Aorta (tissue), 5 donors: ENCODE results near the gene ZNF501. TPM values are rescaled to one million over a fixed set of nuclear protein-coding genes. Genes with fewer than 3 reads are reported as not detected.

Experiments used
- ATAC-seq: fragments of 200-7000 bp; cut with Tn5 transposase; one replicate; pipeline ENCODE4 v1.9.1; 2022; ENCODE audit warnings: moderate library complexity; ENCODE audit not compliant: low FRiP score
- DNase-seq, 2 donors: peaks; one replicate each; pipeline ENCODE4 v3.0.0-alpha.2; 2020
- H3K27ac ChIP-seq, 2 donors: one replicate each; pipeline ENCODE4 v1.5.1; 2013; ENCODE audit warnings: low read length in 2 of 2, mild to moderate bottlenecking in 2 of 2, moderate library complexity in 2 of 2, control low read depth in 1 of 2, inconsistent platforms in 1 of 2, low read depth in 1 of 2
- H3K27me3 ChIP-seq, 2 donors: one replicate each; pipeline ENCODE4 v1.6.1; 2013; ENCODE audit warnings: control low read depth in 1 of 2, low read length in 1 of 2, mild to moderate bottlenecking in 1 of 2, moderate library complexity in 1 of 2; ENCODE audit not compliant: insufficient read depth in 2 of 2, control insufficient read depth in 1 of 2
- H3K36me3 ChIP-seq, 2 donors: one replicate each; pipeline ENCODE4 v1.6.1; 2013; ENCODE audit warnings: control low read depth in 1 of 2, low read length in 1 of 2, mild to moderate bottlenecking in 1 of 2; ENCODE audit not compliant: insufficient read depth in 2 of 2, control insufficient read depth in 1 of 2
- H3K4me1 ChIP-seq, 2 donors: one replicate each; pipeline ENCODE4 v1.6.1; 2013; ENCODE audit warnings: low read length in 2 of 2, control low read depth in 1 of 2, mild to moderate bottlenecking in 1 of 2, moderate library complexity in 1 of 2; ENCODE audit not compliant: insufficient read depth in 2 of 2, control insufficient read depth in 1 of 2
- H3K4me3 ChIP-seq, 2 donors: one replicate each; pipeline ENCODE4 v1.5.1; 2013; ENCODE audit warnings: low read length in 2 of 2, control low read depth in 1 of 2, mild to moderate bottlenecking in 1 of 2
- H3K9me3 ChIP-seq: one replicate; pipeline ENCODE4 v1.6.1; 2013; ENCODE audit warnings: mild to moderate bottlenecking, low read length; ENCODE audit not compliant: control insufficient read depth
- WGBS, 2 donors: extraction: QIAGEN DNeasy Blood & Tissue Kit; methylation state at CpG; one replicate each; pipeline ENCODE4 v1.1.7; 2013; 5-methylcytosine and 5-hydroxymethylcytosine counted together
- intact Hi-C, 2 donors: fragments of 100-400 bp; cut with DNase I; formaldehyde crosslinking; loops; one replicate each; pipeline versions ENCODE4 v1.14.2 to v1.15.0; 2022
- polyA plus RNA-seq, 2 donors: library from polyadenylated mRNA; stranded (reverse); fragments of 200-250 nt; gene quantifications; one replicate each; pipeline ENCODE4 v1.2.3, GENCODE V29; 2013
- total RNA-seq, 2 donors: library from RNA; stranded (reverse); fragmentation: NEBNext Ultra II Directional; extraction: Animal tissue kit (Norgen Biotek cat#: 25700); gene quantifications; one replicate each; pipeline ENCODE4 v1.2.1, GENCODE V29; 2021
- donor health status: healthy with polysubstance abuse.
- donor health status: Bipolar disorder and iron deficiency.
- donor health status: DM: no; HTN: no; CAD: no.
- donor health status: DM: no; HTN: no; CAD: no.
- donor health status: DM: yes; HTN: yes; CAD: no.

Gene ZNF501
- total and polyA plus RNA-seq, 4 donors: 3.5 to 7.4 (median 6.0) TPM

DNA sequence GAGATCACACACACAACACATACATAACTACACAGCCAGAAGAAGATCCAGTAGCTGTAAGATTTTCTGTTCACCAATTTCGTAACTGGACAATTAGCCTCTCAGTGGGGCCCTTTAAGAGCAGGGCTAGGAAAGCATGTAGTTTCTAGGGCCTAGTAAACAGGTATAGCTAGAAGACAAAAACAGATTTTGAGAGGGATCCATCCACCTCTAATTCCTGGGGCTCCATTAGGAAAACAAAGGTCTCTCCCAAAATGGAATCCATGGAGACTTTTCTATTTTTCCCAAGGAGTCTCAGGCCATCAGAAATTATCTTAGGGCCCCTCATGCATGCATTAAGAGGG lies 42.6 kb downstream of the ZNF501 start:
- no peaks in the 10 kb centered on the region for H3K4me1 ChIP-seq
- ATAC-seq (no peak), DNase-seq (no peak)
- H3K4me3 ChIP-seq: no peak overlapping the region
- H3K27me3 ChIP-seq: no peaks in the 10 kb centered on the region
- no peaks in the 10 kb centered on the region for H3K9me3 ChIP-seq
- no peaks in the 10 kb centered on the region for H3K36me3 ChIP-seq
- intact Hi-C loops: no loop called here
- 97 to 98% methylated on average over 1 of the region's 1 CpG for WGBS, 2 donors
- no peak overlapping the region for H3K27ac ChIP-seq

DNA sequence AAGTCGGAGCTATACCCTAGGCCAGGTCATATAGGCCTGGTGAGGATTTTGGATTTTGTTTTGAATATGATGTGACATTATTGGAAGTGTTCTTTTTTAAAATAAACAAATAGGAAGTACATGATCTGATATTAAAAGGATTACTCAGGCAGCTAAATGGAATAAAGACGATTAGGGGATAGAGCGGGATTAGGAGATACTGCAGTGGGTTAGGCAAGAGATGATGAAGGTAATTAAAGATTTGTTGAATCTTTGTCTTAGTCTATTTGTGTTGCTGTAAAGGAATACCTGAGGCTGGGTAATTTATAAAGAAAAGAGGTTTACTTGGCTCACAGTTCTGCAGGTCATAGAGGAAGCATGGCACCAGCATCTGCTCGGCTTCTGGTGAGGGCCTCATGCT lies 53.5 kb downstream of the ZNF501 start:
- no peak overlapping the region for H3K4me3 ChIP-seq
- H3K9me3 ChIP-seq: no peaks in the 10 kb centered on the region
- DNase-seq (no peak), ATAC-seq (no peak)
- H3K27me3 ChIP-seq: no peaks in the 10 kb centered on the region
- H3K27ac ChIP-seq: no peak overlapping the region
- no peaks in the 10 kb centered on the region for H3K36me3 ChIP-seq
- intact Hi-C loops: no loop called here
- 95 to 97% methylated on average over 4 of the region's 4 CpGs for WGBS, 2 donors
- H3K4me1 ChIP-seq: no peaks in the 10 kb centered on the region

Other genes starting within 250 kb of the ZNF501 start
- gene ZKSCAN7, start 174.4 kb upstream of the ZNF501 start, total RNA-seq: 1 to 10 TPM; 3.5 to 6.2 TPM
- gene ZKSCAN7, start 174.4 kb upstream of the ZNF501 start, polyA plus RNA-seq: 1 to 10 TPM in 1 of 2 donors, under 1 TPM in 1; 0.50 to 2.1 TPM
- gene ZNF660, start 144.7 kb upstream of the ZNF501 start, total RNA-seq: 10 to 100 TPM in 1 of 2 donors, 1 to 10 TPM in 1; 8.1 to 11.5 TPM
- gene ZNF660, start 144.7 kb upstream of the ZNF501 start, polyA plus RNA-seq: 1 to 10 TPM; 1.1 to 1.8 TPM
- 10 to 100 TPM; 15.2 to 20.3 TPM for gene ZNF197, start 104.6 kb upstream of the ZNF501 start, total RNA-seq
- 1 to 10 TPM; 6.9 to 8.0 TPM for gene ZNF197, start 104.6 kb upstream of the ZNF501 start, polyA plus RNA-seq
- gene ZNF35, start 80.9 kb upstream of the ZNF501 start, total RNA-seq: 10 to 100 TPM in 1 of 2 donors, 1 to 10 TPM in 1; 7.8 to 12.8 TPM
- gene ZNF35, start 80.9 kb upstream of the ZNF501 start, polyA plus RNA-seq: 1 to 10 TPM; 3.6 to 4.6 TPM
- gene ZNF502, start 17.0 kb upstream of the ZNF501 start, total RNA-seq: 1 to 10 TPM; 5.1 to 5.9 TPM
- gene ZNF502, start 17.0 kb upstream of the ZNF501 start, polyA plus RNA-seq: 1 to 10 TPM; 2.5 to 5.4 TPM
- 10 to 100 TPM; 21.3 to 33.0 TPM for gene KIAA1143, start 32.0 kb downstream of the ZNF501 start, total RNA-seq
- 10 to 100 TPM; 10.3 to 12.5 TPM for gene KIAA1143, start 32.0 kb downstream of the ZNF501 start, polyA plus RNA-seq
- under 1 TPM; 0.49 to 0.93 TPM for gene KIF15, start 32.2 kb downstream of the ZNF501 start, total RNA-seq
- gene KIF15, start 32.2 kb downstream of the ZNF501 start, polyA plus RNA-seq: 1 to 10 TPM in 1 of 2 donors, under 1 TPM in 1; 0.92 to 2.1 TPM
- 10 to 100 TPM in 1 of 2 donors, 1 to 10 TPM in 1; 7.9 to 10.6 TPM for gene TMEM42, start 132.3 kb downstream of the ZNF501 start, total RNA-seq
- 10 to 100 TPM; 14.1 to 19.1 TPM for gene TMEM42, start 132.3 kb downstream of the ZNF501 start, polyA plus RNA-seq
- not detected for gene TGM4, start 145.0 kb downstream of the ZNF501 start, total RNA-seq
- gene TGM4, start 145.0 kb downstream of the ZNF501 start, polyA plus RNA-seq: not detected
- 10 to 100 TPM; 60.5 to 62.2 TPM for gene ZDHHC3, start 246.5 kb downstream of the ZNF501 start, total RNA-seq
- 10 to 100 TPM; 44.8 to 49.5 TPM for gene ZDHHC3, start 246.5 kb downstream of the ZNF501 start, polyA plus RNA-seq
- gene EXOSC7, start 246.6 kb downstream of the ZNF501 start, total RNA-seq: 10 to 100 TPM; 30.7 to 31.2 TPM
- 10 to 100 TPM; 15.8 to 28.9 TPM for gene EXOSC7, start 246.6 kb downstream of the ZNF501 start, polyA plus RNA-seq